ENCODE measurements around the gene NFIA. TPM values are rescaled to one million over a fixed set of nuclear protein-coding genes. Genes with fewer than 3 reads are reported as not detected.

NFIA gene
- total and polyA plus RNA-seq, 9 of the 15 experiments (the other 6 are each of a cell fraction or from before 2014, with no cell fraction given), result 5.3 to 24.9 (median 9.8) TPM

DNA sequence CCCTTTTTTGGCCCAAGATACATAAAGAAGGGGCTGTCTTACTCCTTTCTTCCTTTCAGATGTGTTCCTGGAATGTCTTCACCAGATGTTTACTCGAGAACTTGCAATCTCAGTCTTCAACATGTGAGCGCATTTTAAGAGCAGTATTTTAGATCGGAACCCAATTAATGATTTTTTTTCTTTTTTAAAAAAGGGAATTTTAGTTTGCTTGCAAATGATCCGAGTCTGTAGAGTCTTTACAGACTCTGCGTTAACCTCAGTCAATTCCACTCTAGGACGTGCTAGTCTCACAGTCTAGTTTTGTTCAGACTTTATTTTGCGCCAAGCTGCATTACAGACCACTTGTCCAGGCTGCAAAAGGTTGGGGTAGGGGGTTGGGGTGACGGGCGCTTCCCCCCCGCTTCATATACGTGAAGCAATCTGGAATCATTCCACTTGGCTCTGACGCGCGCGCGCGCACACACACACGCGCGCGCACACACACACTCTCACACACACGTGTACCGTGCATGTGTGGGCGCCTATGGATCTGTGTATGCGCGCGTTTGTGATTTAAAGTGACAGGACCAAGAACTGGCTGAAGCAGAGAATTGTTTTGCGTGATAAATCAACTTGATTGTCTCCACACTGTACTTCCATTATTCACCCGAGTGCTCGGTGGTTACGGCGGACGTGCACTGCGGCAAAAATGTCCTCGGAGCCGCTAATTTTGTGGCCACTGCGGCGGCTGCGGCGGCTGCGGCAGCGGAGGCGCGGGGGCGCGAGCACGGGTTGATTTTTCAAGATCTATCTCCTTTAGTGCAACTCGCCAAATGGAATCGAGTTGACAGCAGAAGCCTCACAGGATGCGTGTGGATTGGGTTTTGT is 25.6 kb upstream of the NFIA start (continued):
- 0 out of 2 replicates have a peak, but pooled peaks have one; percentile 0 for TF ChIP-seq ZNF644 (tag; IDR thresholded peaks at IDR 0.05; ENCODE audit: low read depth)
- TF ChIP-seq ZNF263 (CRISPR knock-in tag; IDR thresholded peaks at IDR 0.05; ENCODE audit: borderline replicate concordance), result no peak; the same call in 1 of the 2 replicates
- no peak for TF ChIP-seq NCOA4 (IDR thresholded peaks at IDR 0.05; ENCODE audit: partially characterized antibody)
- no peak for TF ChIP-seq SMARCC2 (IDR thresholded peaks at IDR 0.05; ENCODE audit: low read depth)
- TF ChIP-seq FOXA3 (CRISPR knock-in tag; conservative IDR thresholded peaks at IDR 0.05 in 1 of 2, IDR thresholded peaks at IDR 0.05 in 1 of 2), result no peak
- TF ChIP-seq ZBTB7A (IDR thresholded peaks at IDR 0.05; ENCODE audit: borderline replicate concordance, control insufficient read depth, low read depth, low read length), result no peak
- TF ChIP-seq, protein P1, sequence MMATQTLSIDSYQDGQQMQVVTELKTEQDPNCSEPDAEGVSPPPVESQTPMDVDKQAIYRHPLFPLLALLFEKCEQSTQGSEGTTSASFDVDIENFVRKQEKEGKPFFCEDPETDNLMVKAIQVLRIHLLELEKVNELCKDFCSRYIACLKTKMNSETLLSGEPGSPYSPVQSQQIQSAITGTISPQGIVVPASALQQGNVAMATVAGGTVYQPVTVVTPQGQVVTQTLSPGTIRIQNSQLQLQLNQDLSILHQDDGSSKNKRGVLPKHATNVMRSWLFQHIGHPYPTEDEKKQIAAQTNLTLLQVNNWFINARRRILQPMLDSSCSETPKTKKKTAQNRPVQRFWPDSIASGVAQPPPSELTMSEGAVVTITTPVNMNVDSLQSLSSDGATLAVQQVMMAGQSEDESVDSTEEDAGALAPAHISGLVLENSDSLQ (IDR thresholded peaks at IDR 0.05), result peak; percentile 45; the same call in 1 of the 2 replicates
- no peak for TF ChIP-seq ZNF655 (CRISPR knock-in tag; IDR thresholded peaks at IDR 0.05)
- TF ChIP-seq NR1H2 (CRISPR knock-in tag; IDR thresholded peaks at IDR 0.05), result no peak
- TF ChIP-seq ASH1L (IDR thresholded peaks at IDR 0.05; ENCODE audit: borderline replicate concordance, low read depth, partially characterized antibody), result no peak
- no peak for TF ChIP-seq NONO (IDR thresholded peaks at IDR 0.05; ENCODE audit: low read depth in 2 of 2, low read length in 1 of 2)
- no peak for TF ChIP-seq YBX1 (IDR thresholded peaks at IDR 0.05)
- no peak for TF ChIP-seq PURB (CRISPR knock-in tag; IDR thresholded peaks at IDR 0.05; ENCODE audit: low read depth)
- TF ChIP-seq JUND (IDR thresholded peaks at IDR 0.05; ENCODE audit: borderline replicate concordance, low read depth, low read length), result no peak
- no peak for TF ChIP-seq JUND (tag; IDR thresholded peaks at IDR 0.05; ENCODE audit: borderline replicate concordance, low read depth, low read length)
- TF ChIP-seq BACH1 (tag; IDR thresholded peaks at IDR 0.05), result no peak
- no peak for TF ChIP-seq ADNP (tag; IDR thresholded peaks at IDR 0.05)
- no peak for TF ChIP-seq ZNF354B (CRISPR knock-in tag; IDR thresholded peaks at IDR 0.05)
- no peak for TF ChIP-seq SP2 (IDR thresholded peaks at IDR 0.05; ENCODE audit: extremely low read depth, low read depth, low read length, poor library complexity, severe bottlenecking)
- TF ChIP-seq ZBTB8A (IDR thresholded peaks at IDR 0.05; ENCODE audit: partially characterized antibody), result no peak
- TF ChIP-seq ZNF133 (CRISPR knock-in tag; IDR thresholded peaks at IDR 0.05), result no peak
- TF ChIP-seq ZBTB1 (CRISPR knock-in tag; IDR thresholded peaks at IDR 0.05; ENCODE audit: borderline replicate concordance, low read depth), result peak; percentile 99
- no peak for TF ChIP-seq CCAR2 (IDR thresholded peaks at IDR 0.05; ENCODE audit: low read depth, low read length)
- peak; percentile 49; the same call in 1 of the 2 replicates for TF ChIP-seq CEBPG (CRISPR knock-in tag; IDR thresholded peaks at IDR 0.05)
- TF ChIP-seq CEBPG (tag; conservative IDR thresholded peaks at IDR 0.05 in 1 of 2, IDR thresholded peaks at IDR 0.05 in 1 of 2), result peak in 1 of 2 experiments; percentile 61; a peak in 2 of 4 replicates
